HL-60 (cell line): ENCODE results near the gene MYOM1.
A peak's percentile ranks its signal among the peaks of the same experiment; 100 is the strongest.

Experiments used
- DNase-seq, 2 experiments: peaks; one replicate each; pipeline ENCODE4 v3.0.0-alpha.2; 2010 to 2020; ENCODE audit warnings: low read depth in 1 of 2, low spot score in 1 of 2
- H3K27ac ChIP-seq: fragments of 250-450 bp; sonication (Bioruptor Pico); replicated peaks from 2 replicates; pipeline ENCODE4 v1.5.1; 2020; ENCODE audit warnings: mild to moderate bottlenecking, moderate library complexity
- H3K27me3 ChIP-seq: fragments of 250-450 bp; sonication (Bioruptor Pico); 2 replicates; pipeline ENCODE4 v1.5.1; 2021; ENCODE audit warnings: mild to moderate bottlenecking, moderate library complexity; ENCODE audit not compliant: insufficient read depth, poor library complexity, severe bottlenecking
- H3K4me3 ChIP-seq: replicated peaks from 2 replicates; pipeline ENCODE4 v1.5.1; 2011; ENCODE audit warnings: mild to moderate bottlenecking, control low read depth, low read length; ENCODE audit not compliant: insufficient read depth
- CTCF ChIP-seq: IDR thresholded peaks from one replicate; pipeline ENCODE4 v1.5.1; 2011; ENCODE audit warnings: low read length, control low read depth, inconsistent platforms; ENCODE audit not compliant: insufficient read depth
- GABPA ChIP-seq: IDR thresholded peaks from 2 replicates; pipeline ENCODE4 v1.6.1; 2012; ENCODE audit warnings: low read depth
- POLR2AphosphoS5 ChIP-seq: IDR thresholded peaks from 2 replicates; pipeline ENCODE4 v1.6.1; 2012; ENCODE audit warnings: low read depth
- REST ChIP-seq: IDR thresholded peaks from 2 replicates; pipeline ENCODE4 v1.6.1; 2012; ENCODE audit warnings: low read depth; ENCODE audit not compliant: insufficient replicate concordance
- SPI1 ChIP-seq: IDR thresholded peaks from 2 replicates; pipeline ENCODE4 v1.6.1; 2012; ENCODE audit warnings: low read depth, mild to moderate bottlenecking, borderline replicate concordance

Gene MYOM1

GRCh38 chr18:3246635-3247239 lies 27.0 kb upstream of the MYOM1 start:
- TF ChIP-seq GABPA (no peak), POLR2AphosphoS5 (peak; percentile 16; the same call in 1 of the 2 replicates), SPI1 (peak; percentile 7; the same call in 1 of the 2 replicates), REST (peak; percentile 59), CTCF (no peak)
- DNase-seq: peak in 1 of 2 experiments; percentile 45
- Histone ChIP-seq H3K27me3 (no peaks in the 10 kb centered on the region), H3K27ac (peak overlapping the region; percentile 99), H3K4me3 (peak overlapping the region; percentile 96)

- Histone ChIP-seq H3K27me3 (no peaks in the 10 kb centered on the region), H3K4me3 (peak overlapping the region; percentile 96), H3K27ac (peak overlapping the region; percentile 99)
- peak; percentile 98 for TF ChIP-seq CTCF
- TF ChIP-seq POLR2AphosphoS5: no peak; the same call in 1 of the 2 replicates
- peak; percentile 1; the same call in 1 of the 2 replicates for TF ChIP-seq SPI1
- peak; percentile 76 to 96 for DNase-seq
Observed at GRCh38 chr18:3245853-3246634, 26.3 kb upstream of the MYOM1 start.

- Histone ChIP-seq H3K4me3 (peak overlapping the region; percentile 96), H3K27ac (no peak overlapping the region; the same call in 1 of the 2 replicates), H3K27me3 (no peaks in the 10 kb centered on the region)
- no peak for DNase-seq
- TF ChIP-seq GABPA: no peak
- TF ChIP-seq SPI1: no peak
- TF ChIP-seq CTCF: no peak
- TF ChIP-seq REST: no peak
- TF ChIP-seq POLR2AphosphoS5: no peak
Observed at GRCh38 chr18:3245185-3245564, 25.4 kb upstream of the MYOM1 start.
